Esophagus (tissue), 2 donors: ENCODE measurements around the gene SND1. TPM values are rescaled to one million over a fixed set of nuclear protein-coding genes. Genes with fewer than 3 reads are reported as not detected.

Source experiments
- H3K27ac ChIP-seq, 2 donors: one replicate each; pipeline ENCODE4 v1.5.1; 2013; ENCODE audit warnings: low read depth in 2 of 2, mild to moderate bottlenecking in 2 of 2, inconsistent platforms in 1 of 2, low read length in 1 of 2, moderate library complexity in 1 of 2
- H3K27me3 ChIP-seq, 2 donors: one replicate each; pipeline ENCODE4 v1.6.1; 2013; ENCODE audit warnings: low read length in 2 of 2, control low read depth in 1 of 2, mild to moderate bottlenecking in 1 of 2; ENCODE audit not compliant: insufficient read depth in 2 of 2, control insufficient read depth in 1 of 2
- H3K36me3 ChIP-seq, 2 donors: one replicate each; pipeline ENCODE4 v1.6.1; 2013; ENCODE audit warnings: low read length in 1 of 2; ENCODE audit not compliant: control insufficient read depth in 2 of 2, insufficient read depth in 2 of 2
- H3K4me1 ChIP-seq, 2 donors: one replicate each; pipeline ENCODE4 v1.6.1; 2013; ENCODE audit warnings: low read length in 1 of 2; ENCODE audit not compliant: control insufficient read depth in 2 of 2, insufficient read depth in 2 of 2
- H3K4me3 ChIP-seq, 2 donors: one replicate each; pipeline ENCODE4 v1.5.1; 2013; ENCODE audit warnings: low read length in 2 of 2, mild to moderate bottlenecking in 2 of 2, low read depth in 1 of 2, moderate library complexity in 1 of 2
- H3K9me3 ChIP-seq, 2 donors: one replicate each; pipeline ENCODE4 v1.6.1; 2013; ENCODE audit warnings: mild to moderate bottlenecking in 2 of 2, low read depth in 1 of 2, low read length in 1 of 2, moderate library complexity in 1 of 2; ENCODE audit not compliant: control insufficient read depth in 2 of 2, insufficient read depth in 1 of 2
- WGBS, 2 donors: extraction: QIAGEN DNeasy Blood & Tissue Kit; methylation state at CpG; one replicate each; pipeline ENCODE4 v1.1.7; 2013; 5-methylcytosine and 5-hydroxymethylcytosine counted together
- polyA plus RNA-seq, 2 donors: library from polyadenylated mRNA; stranded (reverse); fragments of 200-250 nt; gene quantifications; one replicate each; pipeline ENCODE4 v1.2.3, GENCODE V29; 2013
- donor health status: healthy with polysubstance abuse.
- donor health status: Bipolar disorder and iron deficiency.

SND1 gene
- polyA plus RNA-seq, 2 donors = 23.1 to 44.4 TPM

DNA sequence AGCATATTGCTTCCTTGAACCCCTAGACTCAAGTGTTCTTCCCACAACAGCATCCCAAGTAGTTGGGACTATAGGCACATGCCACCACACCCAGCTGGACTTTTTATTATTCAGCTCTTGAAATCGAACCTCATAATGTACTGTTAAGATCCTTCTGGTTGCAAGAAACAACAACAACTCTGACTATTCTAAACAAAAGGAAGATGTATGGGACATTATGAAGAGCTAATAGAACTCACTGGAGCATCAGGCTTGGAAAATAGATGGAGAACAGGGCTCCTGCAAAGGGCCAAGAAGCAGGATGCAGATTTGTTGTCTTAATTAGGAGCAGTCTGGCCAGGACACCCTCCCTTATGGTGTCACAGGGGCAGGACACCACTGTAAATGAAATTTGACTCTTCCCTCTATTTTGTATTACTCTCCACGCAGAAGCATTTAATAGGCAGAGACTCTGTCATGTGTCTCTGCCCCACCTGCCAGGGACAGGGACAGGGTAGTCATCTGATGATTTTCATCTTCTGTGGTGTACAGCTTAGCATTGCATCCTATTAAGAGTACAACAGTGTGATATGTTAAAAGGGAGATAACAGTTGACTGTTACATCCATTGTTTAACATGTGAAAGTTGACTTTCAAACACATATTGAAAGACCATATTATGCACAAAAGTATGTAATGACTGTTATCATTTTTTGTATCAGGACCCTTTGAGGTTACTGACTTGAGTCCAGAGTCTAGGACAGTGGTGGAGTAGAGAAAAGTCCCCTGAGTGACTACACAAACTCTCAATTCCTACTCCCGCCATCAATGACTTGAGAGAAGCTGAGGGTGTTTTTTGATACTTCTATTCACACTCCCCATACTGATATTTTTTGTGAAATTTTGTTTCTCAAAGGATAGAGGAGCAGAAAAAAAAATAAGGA lies 222.0 kb downstream of the SND1 start:
- Histone ChIP-seq H3K27me3 (no peaks in the 10 kb centered on the region), H3K36me3 (no peaks in the 10 kb centered on the region), H3K27ac (no peak overlapping the region), H3K4me3 (no peak overlapping the region), H3K9me3 (no peaks in the 10 kb centered on the region), H3K4me1 (no peaks in the 10 kb centered on the region)
- 81 to 87% methylated on average over 3 of the region's 3 CpGs for WGBS, 2 donors

GRCh38 chr7:127874951-127875608 lies 223.1 kb downstream of the SND1 start:
- no peaks in the 10 kb centered on the region for H3K9me3 ChIP-seq
- 84 to 92% methylated on average over 2 of the region's 2 CpGs for WGBS, 2 donors
- H3K27me3 ChIP-seq = no peaks in the 10 kb centered on the region
- H3K4me1 ChIP-seq = no peaks in the 10 kb centered on the region
- H3K27ac ChIP-seq = no peak overlapping the region
- no peaks in the 10 kb centered on the region for H3K36me3 ChIP-seq
- H3K4me3 ChIP-seq = no peak overlapping the region

- Histone ChIP-seq H3K27ac (no peak overlapping the region), H3K36me3 (no peaks in the 10 kb centered on the region), H3K9me3 (no peaks in the 10 kb centered on the region), H3K27me3 (no peaks in the 10 kb centered on the region), H3K4me1 (no peaks in the 10 kb centered on the region), H3K4me3 (no peak overlapping the region)
- 83 to 84% methylated on average over 1 of the region's 1 CpG for WGBS, 2 donors
These were observed 224.4 kb downstream of the SND1 start for GRCh38 chr7:127876393-127876792.

DNA sequence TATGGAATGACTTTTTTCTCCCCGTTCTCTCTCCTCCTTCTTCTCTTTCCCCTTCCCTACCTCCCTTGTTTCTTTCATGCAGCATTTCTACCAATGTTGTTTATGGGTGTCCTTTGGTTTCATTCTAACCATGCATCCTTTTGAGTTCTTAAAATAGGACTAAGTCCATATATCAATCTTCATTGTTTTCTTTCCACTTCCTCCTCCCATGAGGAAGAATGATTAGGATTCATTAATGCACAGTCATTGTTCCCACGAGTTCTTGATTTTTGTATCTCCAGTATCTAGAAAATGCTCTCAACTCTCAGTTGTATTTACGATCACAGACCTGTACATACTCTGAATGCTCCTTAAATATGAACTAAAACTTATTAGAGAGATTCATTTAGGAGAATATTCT lies 226.0 kb downstream of the SND1 start:
- H3K9me3 ChIP-seq = no peaks in the 10 kb centered on the region
- H3K4me3 ChIP-seq = no peak overlapping the region
- H3K27me3 ChIP-seq = no peaks in the 10 kb centered on the region
- H3K4me1 ChIP-seq = no peaks in the 10 kb centered on the region
- no peaks in the 10 kb centered on the region for H3K36me3 ChIP-seq
- 84 to 90% methylated on average over 3 of the region's 3 CpGs for WGBS, 2 donors
- no peak overlapping the region for H3K27ac ChIP-seq

- Histone ChIP-seq H3K36me3 (no peaks in the 10 kb centered on the region), H3K4me3 (no peak overlapping the region), H3K4me1 (no peaks in the 10 kb centered on the region), H3K27me3 (no peaks in the 10 kb centered on the region), H3K27ac (no peak overlapping the region), H3K9me3 (no peaks in the 10 kb centered on the region)
- 97 to 99% methylated on average over 3 of the region's 3 CpGs for WGBS, 2 donors
These were observed 226.8 kb downstream of the SND1 start for GRCh38 chr7:127878791-127879190.

- H3K27ac ChIP-seq = no peak overlapping the region
- H3K36me3 ChIP-seq = no peaks in the 10 kb centered on the region
- H3K4me3 ChIP-seq = no peak overlapping the region
- H3K27me3 ChIP-seq = no peaks in the 10 kb centered on the region
- H3K4me1 ChIP-seq = no peaks in the 10 kb centered on the region
- no peaks in the 10 kb centered on the region for H3K9me3 ChIP-seq
- WGBS, 2 donors = 87 to 96% methylated on average over 4 of the region's 4 CpGs
These were observed 227.4 kb downstream of the SND1 start for GRCh38 chr7:127879436-127879835.

GRCh38 chr7:127879942-127880341 lies 227.9 kb downstream of the SND1 start:
- Histone ChIP-seq H3K9me3 (no peaks in the 10 kb centered on the region), H3K27ac (no peak overlapping the region), H3K4me3 (no peak overlapping the region), H3K27me3 (no peaks in the 10 kb centered on the region), H3K4me1 (no peaks in the 10 kb centered on the region), H3K36me3 (no peaks in the 10 kb centered on the region)
- WGBS, 2 donors = 94 to 95% methylated on average over 5 of the region's 5 CpGs

DNA sequence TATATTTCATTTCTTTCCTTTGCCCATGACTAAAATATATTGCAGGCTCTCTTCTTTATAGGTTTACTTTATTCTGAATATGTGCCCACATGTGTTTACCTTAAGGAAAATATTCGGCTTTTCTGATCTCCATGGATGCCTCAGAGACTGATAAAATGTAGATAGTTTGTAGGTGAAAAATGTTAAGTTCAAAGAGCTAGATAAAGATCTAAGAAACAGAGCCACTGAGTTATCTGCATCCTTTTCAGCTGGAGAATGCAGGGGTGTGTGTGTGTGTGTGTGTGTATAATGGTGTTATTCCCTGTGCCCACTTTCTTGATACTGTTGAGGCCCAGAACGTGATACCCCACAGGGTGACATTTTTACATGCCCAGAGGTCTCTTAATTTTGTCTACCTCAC lies 228.5 kb downstream of the SND1 start:
- H3K27ac ChIP-seq = no peak overlapping the region
- no peaks in the 10 kb centered on the region for H3K27me3 ChIP-seq
- no peaks in the 10 kb centered on the region for H3K4me1 ChIP-seq
- WGBS, 2 donors = 67 to 82% methylated on average over 2 of the region's 2 CpGs
- H3K9me3 ChIP-seq = no peaks in the 10 kb centered on the region
- H3K36me3 ChIP-seq = no peaks in the 10 kb centered on the region
- H3K4me3 ChIP-seq = no peak overlapping the region

DNA sequence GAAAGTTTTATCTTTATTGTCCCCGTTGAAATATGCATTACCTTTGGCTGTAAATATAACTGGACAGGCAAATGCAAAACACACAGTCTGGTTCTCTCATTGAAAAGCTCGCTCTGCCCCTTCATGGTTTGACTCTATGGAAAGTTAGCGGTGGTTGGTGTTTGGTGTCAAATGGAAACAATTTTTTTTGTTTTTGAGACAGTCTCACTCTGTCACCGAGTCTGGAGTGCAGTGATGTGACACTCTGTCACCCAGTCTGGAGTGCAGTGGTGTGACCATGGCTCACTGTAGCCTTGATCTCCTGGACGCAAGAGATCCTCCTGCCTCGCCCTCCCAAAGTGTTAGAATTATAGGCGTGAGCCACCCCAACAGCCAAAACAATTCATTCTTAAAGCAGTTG lies 229.6 kb downstream of the SND1 start:
- no peaks in the 10 kb centered on the region for H3K4me1 ChIP-seq
- 90 to 93% methylated on average over 7 of the region's 7 CpGs for WGBS, 2 donors
- no peaks in the 10 kb centered on the region for H3K9me3 ChIP-seq
- H3K27ac ChIP-seq = no peak overlapping the region
- H3K36me3 ChIP-seq = no peaks in the 10 kb centered on the region
- H3K4me3 ChIP-seq = no peak overlapping the region
- no peaks in the 10 kb centered on the region for H3K27me3 ChIP-seq
